Duodenal mucosa (tissue), 2 donors: Measurements from ENCODE around the gene ARL3.
"Not testable (repeated sequence)": the region's sequence is repeated elsewhere in the genome, so short reads cannot be mapped to it uniquely, and the experiment has no call there.

Source experiments
- H3K27ac ChIP-seq: one replicate; pipeline ENCODE4 v1.7.0; 2013; ENCODE audit warnings: low read depth, low read length
- H3K27me3 ChIP-seq, 2 donors: one replicate each; pipeline ENCODE4 v1.7.0; 2013; ENCODE audit warnings: low read length in 2 of 2, control low read depth in 1 of 2; ENCODE audit not compliant: insufficient read depth in 2 of 2, control insufficient read depth in 1 of 2
- H3K36me3 ChIP-seq, 2 donors: one replicate each; pipeline ENCODE4 v1.7.0; 2013; ENCODE audit warnings: low read length in 2 of 2, control low read depth in 1 of 2; ENCODE audit not compliant: insufficient read depth in 2 of 2, control insufficient read depth in 1 of 2
- H3K4me1 ChIP-seq, 2 donors: one replicate each; pipeline ENCODE4 v1.7.0; 2013; ENCODE audit warnings: low read length in 2 of 2, control low read depth in 1 of 2; ENCODE audit not compliant: insufficient read depth in 2 of 2, control insufficient read depth in 1 of 2
- H3K4me3 ChIP-seq, 2 donors: one replicate each; pipeline ENCODE4 v1.7.0; 2013; ENCODE audit warnings: low read length in 2 of 2, low read depth in 1 of 2
- H3K9ac ChIP-seq, 2 donors: one replicate each; pipeline ENCODE4 v1.7.0; 2013; ENCODE audit warnings: low read length in 2 of 2, low read depth in 1 of 2
- H3K9me3 ChIP-seq, 2 donors: one replicate each; pipeline ENCODE4 v1.7.0; 2013; ENCODE audit warnings: low read length in 2 of 2, control low read depth in 1 of 2; ENCODE audit not compliant: control insufficient read depth in 1 of 2

ARL3 gene

DNA sequence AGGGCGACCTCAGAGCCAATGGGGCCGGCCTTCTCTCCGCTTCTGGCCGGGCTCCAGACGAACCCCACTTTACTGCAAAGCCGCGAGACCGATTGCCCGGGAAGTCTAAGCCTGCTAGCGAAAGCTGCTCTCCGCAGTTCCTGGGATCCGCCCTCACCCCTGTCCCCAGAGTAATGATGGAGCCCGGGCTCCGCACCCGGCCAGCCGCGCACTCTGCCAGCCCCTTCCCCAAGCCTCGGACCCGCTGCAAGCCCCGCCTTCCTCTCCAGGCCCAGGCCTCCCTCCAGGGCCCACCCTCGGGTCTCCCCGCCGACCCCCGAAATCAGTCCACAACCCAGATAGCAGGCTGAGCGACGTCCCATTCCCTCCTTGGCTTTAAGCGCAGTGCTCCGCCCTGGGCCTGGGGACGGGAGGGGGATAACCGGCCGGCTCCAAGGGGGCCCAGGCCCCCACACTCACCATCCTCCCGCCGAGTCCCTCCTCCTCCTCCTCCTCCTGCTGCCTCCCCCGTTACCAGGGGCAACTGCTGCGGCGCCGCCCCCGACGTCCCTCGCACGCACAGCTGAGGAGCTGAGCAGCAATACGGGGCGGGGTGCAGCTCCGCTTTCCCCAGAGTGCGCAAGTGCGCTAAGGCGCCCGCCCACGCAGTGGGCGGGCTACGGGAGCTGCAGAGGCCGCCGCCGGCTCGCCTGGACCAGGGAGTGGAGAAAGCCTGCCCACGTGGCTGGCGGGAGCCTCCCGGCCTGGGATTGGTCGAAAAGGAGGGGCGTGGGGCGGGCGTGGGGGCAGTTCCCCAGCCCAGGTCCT lies at the start of gene ARL3:
TSS of gene ARL3 (minus strand) at position 584 of the 807 bp plus-strand sequence. CDS start at position 462, 122 bp downstream.
- peaks cover 6 to 35% of the 10 kb centered on the region in 2 donors for H3K4me1 ChIP-seq
- H3K4me3 ChIP-seq = peak within 1 kb of the TSS; percentile 92 to 94
- H3K36me3 ChIP-seq = peaks cover 0 to 3% of the 10 kb centered on the region in 2 donors
- peak within 1 kb of the TSS; percentile 73 for H3K27ac ChIP-seq
- H3K9me3 ChIP-seq = no peaks in the 10 kb centered on the region
- peak within 1 kb of the TSS; percentile 73 to 79 for H3K9ac ChIP-seq
- H3K27me3 ChIP-seq = no peaks in the 10 kb centered on the region

- peaks cover 0 to 3% of the 10 kb centered on the region in 2 donors for H3K36me3 ChIP-seq
- H3K27ac ChIP-seq = no peak overlapping the region
- H3K9me3 ChIP-seq = no peaks in the 10 kb centered on the region
- H3K27me3 ChIP-seq = no peaks in the 10 kb centered on the region
- H3K9ac ChIP-seq = no peak overlapping the region
- H3K4me1 ChIP-seq = peaks cover 0 to 10% of the 10 kb centered on the region in 2 donors
- no peak overlapping the region for H3K4me3 ChIP-seq
Measured at GRCh38 chr10:102763037-102763607, 48.9 kb upstream of the ARL3 start.

- Histone ChIP-seq H3K4me3 (no peak overlapping the region), H3K4me1 (peaks cover 0 to 8% of the 10 kb centered on the region in 2 donors), H3K27me3 (no peaks in the 10 kb centered on the region), H3K36me3 (peaks cover 0 to 3% of the 10 kb centered on the region in 2 donors), H3K9ac (no peak overlapping the region), H3K9me3 (no peaks in the 10 kb centered on the region), H3K27ac (no peak overlapping the region)
Measured at GRCh38 chr10:102762401-102763015, 48.3 kb upstream of the ARL3 start.

GRCh38 chr10:102761981-102762380 lies 47.8 kb upstream of the ARL3 start:
- peaks cover 0 to 3% of the 10 kb centered on the region in 2 donors for H3K4me1 ChIP-seq
- peaks cover 0 to 3% of the 10 kb centered on the region in 2 donors for H3K36me3 ChIP-seq
- H3K27me3 ChIP-seq = no peaks in the 10 kb centered on the region
- no peak overlapping the region for H3K9ac ChIP-seq
- no peak overlapping the region for H3K27ac ChIP-seq
- H3K9me3 ChIP-seq = no peaks in the 10 kb centered on the region
- H3K4me3 ChIP-seq = no peak overlapping the region

GRCh38 chr10:102759497-102760210 lies 45.5 kb upstream of the ARL3 start:
- no peak overlapping the region for H3K4me3 ChIP-seq
- H3K4me1 ChIP-seq = no peaks in the 10 kb centered on the region
- no peaks in the 10 kb centered on the region for H3K36me3 ChIP-seq
- no peak overlapping the region for H3K27ac ChIP-seq
- H3K9ac ChIP-seq = no peak overlapping the region
- no peaks in the 10 kb centered on the region for H3K9me3 ChIP-seq
- no peaks in the 10 kb centered on the region for H3K27me3 ChIP-seq

DNA sequence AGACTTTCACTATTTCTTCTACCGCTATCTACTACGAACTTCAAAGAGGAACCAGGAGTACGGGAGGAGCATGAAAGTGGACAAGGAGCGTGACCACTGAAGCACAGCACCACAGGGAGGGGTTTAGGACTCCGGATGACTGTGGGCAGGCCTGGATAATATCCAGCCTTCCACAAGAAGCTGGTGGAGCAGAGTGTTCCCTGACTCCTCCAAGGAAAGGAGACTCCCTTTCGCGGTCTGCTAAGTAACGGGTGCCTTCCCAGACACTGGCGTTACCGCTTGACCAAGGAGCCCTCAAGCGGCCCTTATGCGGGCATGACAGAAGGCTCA lies 44.7 kb upstream of the ARL3 start:
- H3K36me3 ChIP-seq, H3K9me3 ChIP-seq, H3K27ac ChIP-seq, H3K4me3 ChIP-seq, H3K27me3 ChIP-seq, H3K9ac ChIP-seq, H3K4me1 ChIP-seq: not testable (repeated sequence)

- Histone ChIP-seq H3K4me1 (peaks cover 0 to under 1% of the 10 kb centered on the region in 2 donors), H3K9ac (no peak overlapping the region), H3K9me3 (no peaks in the 10 kb centered on the region), H3K36me3 (no peaks in the 10 kb centered on the region), H3K27me3 (no peaks in the 10 kb centered on the region), H3K4me3 (no peak overlapping the region), H3K27ac (no peak overlapping the region)
Measured at GRCh38 chr10:102758240-102758932, 44.2 kb upstream of the ARL3 start.

DNA sequence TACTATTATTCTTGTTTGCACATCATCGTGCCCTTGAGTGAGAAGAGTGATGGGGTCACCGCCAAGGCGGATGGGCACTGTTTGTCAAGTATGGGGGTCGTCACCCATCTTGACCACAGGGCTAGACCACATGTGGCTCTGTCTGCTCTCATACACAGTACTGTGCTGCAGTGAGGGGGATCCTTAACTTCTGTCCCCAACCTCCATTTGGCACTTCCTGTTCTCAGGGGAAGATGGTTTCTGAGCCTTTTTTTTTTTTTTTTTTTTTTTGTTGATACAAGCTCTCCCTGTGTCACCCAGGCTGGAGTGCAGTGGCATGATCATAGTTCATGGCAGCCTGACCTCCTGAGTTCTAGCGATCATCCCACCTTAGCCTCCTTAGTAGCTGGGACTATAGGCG lies 43.1 kb upstream of the ARL3 start:
- H3K9ac ChIP-seq = no peak overlapping the region
- H3K36me3 ChIP-seq = no peaks in the 10 kb centered on the region
- H3K4me1 ChIP-seq = peaks cover 0 to 2% of the 10 kb centered on the region in 2 donors
- no peaks in the 10 kb centered on the region for H3K27me3 ChIP-seq
- no peaks in the 10 kb centered on the region for H3K9me3 ChIP-seq
- no peak overlapping the region for H3K27ac ChIP-seq
- no peak overlapping the region for H3K4me3 ChIP-seq

GRCh38 chr10:102753718-102754117 lies 39.5 kb upstream of the ARL3 start:
- no peaks in the 10 kb centered on the region for H3K27me3 ChIP-seq
- H3K9ac ChIP-seq = no peak overlapping the region
- no peaks in the 10 kb centered on the region for H3K36me3 ChIP-seq
- H3K27ac ChIP-seq = no peak overlapping the region
- peaks cover 0 to 2% of the 10 kb centered on the region in 2 donors for H3K4me1 ChIP-seq
- H3K4me3 ChIP-seq = no peak overlapping the region
- H3K9me3 ChIP-seq = no peaks in the 10 kb centered on the region
